HCT116 (cell line): ENCODE measurements around the gene COPS9.

ENCODE experiments used
- YY1 ChIP-seq: IDR thresholded peaks from 2 replicates; pipeline ENCODE4 v1.6.1; 2011; ENCODE audit warnings: low read length, low read depth, moderate library complexity, mild to moderate bottlenecking; ENCODE audit not compliant: insufficient replicate concordance; ENCODE audit errors: extremely low read depth
- TF ChIP-seq, protein P1 (sequence below), 3 experiments: fragments of 200-600 bp in 1 of 3; sonication (generic) in 1 of 3; IDR thresholded peaks in 2 of 3; conservative IDR thresholded peaks in 1 of 3; 2 replicates each; pipeline ENCODE4 v1.5.1; 2012 to 2017; ENCODE audit warnings: low read depth in 2 of 3, low read length in 2 of 3, antibody characterized with exemption in 1 of 3, borderline replicate concordance in 1 of 3, control low read depth in 1 of 3, mild to moderate bottlenecking in 1 of 3, mixed read lengths in 1 of 3, mixed run types in 1 of 3, moderate library complexity in 1 of 3; ENCODE audit not compliant: insufficient read depth in 1 of 3

DNA sequence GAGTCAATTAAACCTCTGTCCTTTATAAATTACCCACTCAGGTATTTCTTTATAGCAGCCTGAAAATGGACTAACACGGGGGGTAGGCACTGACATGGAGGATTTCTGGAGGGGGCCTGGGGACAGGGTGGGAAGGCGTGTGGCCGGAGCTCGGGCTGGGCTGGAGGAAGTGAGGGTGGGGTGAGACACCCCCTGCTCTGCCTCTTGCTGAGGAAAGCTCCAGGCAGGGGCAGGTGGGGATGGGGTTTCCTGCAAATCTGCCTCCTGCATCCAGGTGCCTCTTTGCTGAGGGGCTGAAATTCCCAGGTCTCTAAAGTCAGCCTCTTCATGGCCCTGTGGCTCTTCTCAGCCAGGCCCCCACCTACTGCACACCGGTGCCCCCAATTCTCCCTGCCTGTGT is 30.1 kb upstream of the COPS9 start:
- TF ChIP-seq, protein P1, sequence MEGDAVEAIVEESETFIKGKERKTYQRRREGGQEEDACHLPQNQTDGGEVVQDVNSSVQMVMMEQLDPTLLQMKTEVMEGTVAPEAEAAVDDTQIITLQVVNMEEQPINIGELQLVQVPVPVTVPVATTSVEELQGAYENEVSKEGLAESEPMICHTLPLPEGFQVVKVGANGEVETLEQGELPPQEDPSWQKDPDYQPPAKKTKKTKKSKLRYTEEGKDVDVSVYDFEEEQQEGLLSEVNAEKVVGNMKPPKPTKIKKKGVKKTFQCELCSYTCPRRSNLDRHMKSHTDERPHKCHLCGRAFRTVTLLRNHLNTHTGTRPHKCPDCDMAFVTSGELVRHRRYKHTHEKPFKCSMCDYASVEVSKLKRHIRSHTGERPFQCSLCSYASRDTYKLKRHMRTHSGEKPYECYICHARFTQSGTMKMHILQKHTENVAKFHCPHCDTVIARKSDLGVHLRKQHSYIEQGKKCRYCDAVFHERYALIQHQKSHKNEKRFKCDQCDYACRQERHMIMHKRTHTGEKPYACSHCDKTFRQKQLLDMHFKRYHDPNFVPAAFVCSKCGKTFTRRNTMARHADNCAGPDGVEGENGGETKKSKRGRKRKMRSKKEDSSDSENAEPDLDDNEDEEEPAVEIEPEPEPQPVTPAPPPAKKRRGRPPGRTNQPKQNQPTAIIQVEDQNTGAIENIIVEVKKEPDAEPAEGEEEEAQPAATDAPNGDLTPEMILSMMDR (IDR thresholded peaks at IDR 0.05 in 2 of 3, conservative IDR thresholded peaks at IDR 0.05 in 1 of 3; ENCODE audit: borderline replicate concordance in 1 of 3, insufficient read depth in 1 of 3, low read depth in 2 of 3, low read length in 2 of 3) = no peak
- no peak for TF ChIP-seq YY1
